HK-2 (cell line): ENCODE data around the gene CSF2RB.

Experiments
- DNase-seq: peaks from one replicate; pipeline ENCODE4 v3.0.0-alpha.2; 2018; ENCODE audit not compliant: unreplicated experiment

The CSF2RB gene

GRCh38 chr22:36936362-36937116 is 23.1 kb downstream of the CSF2RB start:
- no peak for DNase-seq

GRCh38 chr22:36937319-36938027 is 24.0 kb downstream of the CSF2RB start:
- DNase-seq: no peak

GRCh38 chr22:36938028-36938425 is 24.6 kb downstream of the CSF2RB start:
- DNase-seq: no peak

- DNase-seq: no peak
These were observed 25.5 kb downstream of the CSF2RB start for GRCh38 chr22:36938886-36939285.

GRCh38 chr22:36940676-36941075 is 27.2 kb downstream of the CSF2RB start:
- no peak for DNase-seq

GRCh38 chr22:36942556-36942955 is 29.1 kb downstream of the CSF2RB start:
- DNase-seq: no peak

- no peak for DNase-seq
These were observed 33.2 kb downstream of the CSF2RB start for GRCh38 chr22:36946421-36947158.

- no peak for DNase-seq
These were observed 35.1 kb downstream of the CSF2RB start for GRCh38 chr22:36948273-36949225.

- DNase-seq: no peak
These were observed 37.6 kb downstream of the CSF2RB start for GRCh38 chr22:36950797-36951590.

GRCh38 chr22:36951746-36952145 is 38.3 kb downstream of the CSF2RB start:
- DNase-seq: no peak

GRCh38 chr22:36953239-36954080 is 40.0 kb downstream of the CSF2RB start:
- no peak for DNase-seq

GRCh38 chr22:36954251-36955014 is 41.0 kb downstream of the CSF2RB start:
- no peak for DNase-seq

- no peak for DNase-seq
These were observed 42.3 kb downstream of the CSF2RB start for GRCh38 chr22:36955691-36956090.

GRCh38 chr22:36958366-36958765 is 44.9 kb downstream of the CSF2RB start:
- DNase-seq: no peak

GRCh38 chr22:36961626-36962025 is 48.2 kb downstream of the CSF2RB start:
- DNase-seq: no peak

- no peak for DNase-seq
These were observed 49.9 kb downstream of the CSF2RB start for GRCh38 chr22:36963302-36963701.

- no peak for DNase-seq
These were observed 50.7 kb downstream of the CSF2RB start for GRCh38 chr22:36964106-36964505.

- DNase-seq: no peak
These were observed 52.3 kb downstream of the CSF2RB start for GRCh38 chr22:36965696-36966095.
